ENCODE measurements around the gene ZDHHC17.
A peak's percentile ranks its signal among the peaks of the same experiment; 100 is the strongest.

The ZDHHC17 gene

DNA sequence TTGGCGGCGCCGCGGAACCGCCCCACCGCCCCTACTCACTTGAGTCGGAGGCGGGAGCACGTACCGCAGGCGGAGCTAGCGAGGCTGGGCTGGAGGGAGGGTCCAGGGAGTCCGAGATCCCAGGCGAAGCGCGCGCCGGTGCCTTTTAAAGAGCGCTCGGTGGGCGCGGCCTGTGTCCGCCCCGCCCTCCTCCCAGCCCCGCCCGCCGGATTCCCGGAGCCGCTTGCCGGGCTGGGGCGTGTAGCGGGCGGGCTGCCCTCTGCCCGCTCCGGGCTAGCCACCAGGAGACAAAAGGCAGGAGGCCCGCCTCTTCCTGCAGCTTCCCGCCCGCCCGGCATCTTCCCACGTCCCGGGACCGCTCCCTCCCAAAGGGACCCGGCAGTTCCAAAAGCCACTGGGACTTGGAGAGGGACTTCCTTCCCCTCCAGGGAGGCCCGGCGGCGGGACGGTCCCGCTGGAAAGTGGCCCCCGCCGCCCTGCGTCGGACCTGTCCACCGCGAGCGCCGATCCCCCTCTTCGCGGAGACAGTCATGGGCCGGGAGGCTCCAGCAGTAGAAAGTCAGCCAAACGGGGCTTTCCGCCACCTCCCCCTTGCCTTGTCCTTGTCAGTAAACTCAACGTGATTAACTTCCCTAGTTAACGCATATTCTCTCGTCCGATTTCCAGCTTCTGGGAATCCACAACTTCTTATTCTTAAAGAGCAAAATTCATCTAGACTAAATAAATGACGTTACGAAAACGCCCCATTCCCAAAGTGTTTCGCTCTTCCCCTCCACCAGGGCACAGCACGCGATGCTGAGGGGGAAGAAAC is 115.2 kb downstream of the ZDHHC17 start, which contains the start of gene CSRP2:
Gene CSRP2, minus strand, starts transcription at position 121 of the 811 bp plus-strand sequence. CDS start 12,759 bp downstream, outside the sequence.
- peak; percentile 87 for DNase-seq (ENCODE audit: low spot score)

DNA sequence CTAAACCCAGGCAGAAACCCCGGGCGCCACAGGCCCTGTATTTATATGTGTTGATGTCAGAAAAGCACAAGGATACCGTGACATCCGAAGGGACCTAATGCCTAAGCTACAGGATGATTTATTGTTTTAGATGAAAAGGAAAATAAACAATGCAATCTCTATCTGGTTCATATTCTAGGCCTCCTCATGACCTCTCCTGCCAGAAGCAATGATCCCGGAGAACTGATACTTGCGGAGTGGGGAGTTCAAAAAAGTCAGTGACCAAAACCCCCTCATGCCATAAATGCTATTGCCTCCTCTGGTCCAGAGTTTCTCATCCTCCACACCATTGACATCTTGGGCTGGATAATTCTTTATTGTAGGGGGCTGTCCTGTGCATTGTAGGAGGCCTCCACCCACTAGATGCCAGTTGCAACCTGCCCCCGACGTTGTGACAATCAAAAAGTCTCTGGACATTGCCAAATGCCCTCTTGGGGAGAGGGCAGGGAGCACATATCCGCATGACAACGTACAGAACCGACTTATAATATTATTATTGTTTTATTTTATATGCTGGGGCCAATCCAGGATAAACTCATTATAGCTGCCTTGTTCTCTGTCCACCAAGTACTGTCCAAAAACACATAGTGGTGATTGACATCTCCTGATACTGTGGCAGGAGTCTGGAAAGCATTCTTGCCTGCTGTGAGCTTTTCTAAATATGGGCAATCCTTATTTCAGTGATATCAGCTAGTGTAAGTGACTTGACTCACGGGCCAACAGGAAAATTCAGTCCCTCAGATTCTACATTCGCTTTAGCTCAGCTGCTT is 116.0 kb downstream of the ZDHHC17 start:
- no peak for DNase-seq (ENCODE audit: low spot score)

DNA sequence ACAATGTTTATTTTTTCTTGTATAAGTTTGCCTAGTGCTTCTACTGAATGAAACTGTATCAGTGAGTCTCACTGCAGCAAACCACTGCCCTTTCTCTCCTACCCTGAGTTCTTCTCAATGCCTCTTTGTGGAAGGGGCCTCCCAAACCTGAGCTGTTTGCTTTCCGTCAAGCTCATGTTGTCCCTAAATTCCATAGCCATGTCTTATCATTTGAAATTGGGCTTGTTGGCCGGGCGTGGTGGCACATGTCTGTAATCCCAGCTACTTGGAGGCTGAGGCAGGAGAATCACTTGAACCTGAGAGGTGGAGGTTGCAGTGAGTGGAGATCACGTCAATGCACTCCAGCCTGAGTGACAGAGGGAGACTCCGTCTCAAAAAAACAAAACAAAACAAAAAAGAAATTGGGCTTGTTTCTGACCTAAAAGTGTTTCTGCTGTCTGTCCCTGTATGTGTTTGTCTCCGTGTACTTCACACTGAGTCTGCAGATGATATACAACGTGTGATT is 116.7 kb downstream of the ZDHHC17 start:
- no peak for DNase-seq (ENCODE audit: low spot score)

DNA sequence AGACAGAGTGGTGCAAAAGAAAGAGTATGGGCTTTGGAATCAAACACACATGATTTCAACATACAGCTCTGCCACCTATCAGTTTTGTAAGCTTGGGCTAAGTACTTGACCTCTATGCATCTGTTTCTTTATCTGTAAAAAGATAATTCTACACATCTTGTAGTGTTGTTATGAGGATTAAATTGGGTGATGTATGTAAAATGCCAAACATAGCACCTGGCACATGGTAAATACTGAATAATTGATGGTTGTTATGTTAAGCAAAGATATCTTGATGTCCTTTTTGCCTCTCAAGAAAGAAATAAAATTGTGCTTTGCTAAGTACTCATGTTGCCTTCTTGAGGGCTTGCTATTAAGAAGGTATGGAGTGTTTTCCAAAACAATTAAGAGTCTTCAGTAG is 117.2 kb downstream of the ZDHHC17 start:
- no peak for DNase-seq (ENCODE audit: low spot score)

DNA sequence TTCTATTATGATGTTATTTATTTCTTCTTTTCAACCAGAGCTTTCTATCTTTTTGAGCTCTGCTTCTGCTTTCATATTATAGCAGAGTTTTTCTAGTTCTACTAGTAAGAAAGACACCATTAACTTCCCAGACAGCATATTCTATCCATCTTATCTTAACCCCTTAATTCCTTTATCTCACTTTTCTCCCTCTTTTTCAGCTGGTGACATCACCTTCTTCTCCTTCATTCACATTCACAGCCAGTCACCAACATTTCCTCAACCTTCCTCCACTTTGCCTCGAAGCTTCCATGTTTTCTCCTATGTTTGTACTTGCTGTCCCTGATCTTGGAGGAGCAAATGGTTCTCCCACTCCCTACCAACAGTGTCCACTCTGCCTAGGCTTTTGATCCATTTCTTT is 118.5 kb downstream of the ZDHHC17 start:
- no peak for DNase-seq (ENCODE audit: low spot score)

DNA sequence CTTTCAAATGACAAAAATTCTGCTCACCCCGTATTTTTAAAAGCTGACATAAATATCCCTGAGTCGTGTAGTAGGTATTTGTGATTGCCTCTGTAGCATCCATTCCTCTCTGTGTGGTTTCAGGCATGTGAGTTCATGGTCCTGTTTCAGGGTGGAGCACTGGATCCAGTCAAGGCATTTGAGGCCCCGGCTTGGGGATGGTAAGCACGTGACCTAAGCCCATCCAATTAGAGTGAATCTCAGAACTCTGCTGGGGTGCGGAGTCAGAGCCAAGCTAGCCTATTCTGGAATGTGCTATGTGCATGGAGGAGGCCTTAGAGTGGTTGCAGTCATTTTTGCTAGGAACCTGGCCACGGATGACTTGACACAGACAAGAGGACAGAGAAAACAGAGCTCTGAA is 119.2 kb downstream of the ZDHHC17 start:
- no peak for DNase-seq (ENCODE audit: low spot score)

DNA sequence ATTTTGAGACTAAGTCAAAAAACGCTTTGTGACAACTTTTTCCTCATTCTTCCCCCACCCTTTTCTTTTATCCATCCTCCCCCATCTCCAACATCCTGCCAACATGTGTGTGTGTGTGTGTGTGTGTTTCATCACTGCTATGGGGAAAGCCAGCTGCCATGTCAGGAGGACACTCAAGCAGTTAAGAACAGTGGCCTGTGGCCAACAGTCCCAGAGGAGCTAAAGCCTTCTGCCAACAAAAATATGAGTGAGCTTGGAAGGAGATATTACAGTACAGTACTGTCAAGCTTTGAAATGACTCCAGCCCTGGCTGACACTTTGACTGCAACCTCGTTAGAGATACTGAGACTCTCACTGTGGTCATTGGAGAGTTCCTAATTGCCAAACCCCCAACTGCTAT is 119.9 kb downstream of the ZDHHC17 start:
- no peak for DNase-seq (ENCODE audit: low spot score)

DNA sequence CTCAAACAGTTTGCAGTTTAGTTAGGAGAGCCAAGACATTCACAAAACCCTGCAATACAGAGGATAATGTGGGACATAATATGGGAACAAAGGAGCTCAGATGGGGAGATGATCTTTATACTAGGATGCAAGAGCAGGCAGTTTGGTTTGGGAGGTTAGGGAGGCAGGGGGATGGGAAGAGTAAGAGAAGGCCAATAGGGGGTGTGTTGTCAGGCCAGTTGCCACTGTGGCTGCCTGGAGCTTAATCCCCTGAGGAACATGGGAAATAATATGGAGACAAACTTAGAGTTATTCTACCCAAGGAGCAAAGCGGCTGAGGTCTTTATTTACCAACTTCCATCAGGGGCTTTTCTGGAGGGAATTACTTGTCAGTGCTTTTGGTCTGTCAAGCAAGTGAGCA is 124.9 kb downstream of the ZDHHC17 start:
- DNase-seq (ENCODE audit: low spot score), result no peak

DNA sequence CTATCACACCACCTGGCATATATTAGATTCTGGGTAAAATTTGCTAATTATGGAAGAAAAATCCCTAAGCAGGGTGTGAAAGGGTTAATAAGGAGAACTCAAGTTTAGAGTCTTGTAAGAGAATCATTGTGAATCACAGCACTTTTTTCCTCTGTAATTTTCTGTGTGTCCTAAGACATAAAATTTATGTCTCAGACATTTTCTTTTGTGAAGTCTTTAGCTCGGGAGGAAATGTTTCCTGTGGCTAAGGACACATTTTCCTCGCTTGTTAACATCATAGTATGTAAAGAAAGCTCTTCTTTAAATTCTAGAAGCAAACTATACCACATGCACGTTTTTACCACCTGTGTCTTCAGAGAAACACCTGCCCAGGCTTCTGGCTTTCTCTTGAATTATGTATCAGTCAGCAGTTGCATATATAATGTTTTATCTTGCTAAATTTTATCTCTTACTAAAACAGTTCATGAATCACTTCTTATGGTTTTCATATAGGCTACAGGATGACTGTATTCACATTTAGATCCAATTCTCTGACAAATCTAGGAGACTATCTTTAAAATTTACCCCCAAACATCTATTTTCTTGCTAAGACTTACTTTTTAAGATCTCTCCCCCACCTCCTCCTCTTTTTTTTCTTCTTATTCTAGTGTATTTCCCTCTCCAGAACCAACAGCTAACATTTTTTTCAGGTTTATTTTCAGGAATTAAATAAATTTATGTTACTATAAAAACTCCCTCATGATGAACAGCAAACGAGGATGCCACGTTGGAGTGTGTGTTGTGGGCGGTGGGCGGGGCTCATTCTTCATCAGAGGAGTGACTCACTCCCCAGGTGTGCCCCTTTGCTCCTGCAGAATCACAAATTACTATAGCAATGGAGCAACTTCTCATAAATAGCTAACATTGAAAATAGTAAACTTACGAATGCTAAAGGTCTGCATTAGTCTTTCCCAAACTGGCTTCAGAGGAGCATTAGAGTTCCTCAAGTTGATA is 126.5 kb downstream of the ZDHHC17 start:
- DNase-seq (ENCODE audit: low spot score), result no peak

DNA sequence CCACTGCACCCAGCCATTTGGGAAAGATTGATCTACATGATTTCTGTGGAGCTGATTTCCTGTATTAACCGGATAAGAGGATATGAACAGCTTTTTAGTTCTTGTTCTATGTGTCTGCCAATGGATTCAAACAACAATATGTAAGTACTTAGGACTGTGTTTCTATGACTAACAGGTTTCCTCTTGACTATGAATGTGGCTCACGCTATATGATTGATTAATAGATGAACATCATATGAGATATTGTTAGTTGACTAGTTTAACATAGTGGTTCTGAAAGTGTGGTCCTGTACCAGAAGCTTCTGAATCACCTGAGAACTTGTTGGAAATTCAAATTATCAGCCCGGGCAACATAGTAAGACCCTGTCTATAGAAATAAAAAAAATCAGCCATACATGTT is 127.7 kb downstream of the ZDHHC17 start:
- DNase-seq (ENCODE audit: low spot score), result no peak

DNA sequence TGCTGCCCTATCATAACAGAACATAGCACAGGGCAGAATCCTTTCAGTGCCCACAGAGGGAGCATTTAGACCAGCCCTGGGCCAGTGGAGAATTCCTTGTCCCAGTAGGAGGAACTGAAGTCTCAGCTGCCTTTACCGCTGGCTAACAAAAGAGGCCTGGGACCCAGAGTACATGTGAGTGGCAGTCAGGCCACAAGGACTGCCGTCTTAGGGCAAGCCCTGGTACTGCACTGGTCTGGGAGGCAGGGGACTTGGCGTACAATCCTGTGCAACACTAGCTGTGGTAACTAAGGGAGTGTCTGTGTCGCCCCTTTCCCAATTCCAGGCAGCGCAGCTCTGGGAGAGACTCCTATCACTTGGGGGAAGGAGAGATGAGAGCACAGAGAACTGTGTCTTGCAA is 131.9 kb downstream of the ZDHHC17 start:
- no peak for DNase-seq (ENCODE audit: low spot score)

DNA sequence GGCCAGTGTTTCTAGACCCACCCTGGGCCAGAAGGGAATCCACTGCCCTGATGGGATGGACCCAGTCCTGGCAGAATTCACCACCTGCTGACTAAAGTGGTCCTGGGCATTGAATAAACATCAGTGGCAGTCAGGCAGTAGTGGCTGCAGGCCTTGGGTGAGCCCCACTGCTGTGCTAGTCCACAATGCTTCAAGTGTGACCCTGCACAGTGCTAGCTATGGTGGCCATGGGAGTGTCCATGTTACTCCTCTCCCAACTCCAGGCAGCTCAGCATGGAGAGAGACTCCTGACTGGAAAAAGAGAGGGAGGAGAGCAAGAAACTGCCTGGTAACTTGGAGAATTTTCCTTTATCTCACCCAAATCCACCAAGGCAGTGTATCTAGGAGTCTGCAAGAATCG is 132.4 kb downstream of the ZDHHC17 start:
- DNase-seq (ENCODE audit: low spot score), result no peak

DNA sequence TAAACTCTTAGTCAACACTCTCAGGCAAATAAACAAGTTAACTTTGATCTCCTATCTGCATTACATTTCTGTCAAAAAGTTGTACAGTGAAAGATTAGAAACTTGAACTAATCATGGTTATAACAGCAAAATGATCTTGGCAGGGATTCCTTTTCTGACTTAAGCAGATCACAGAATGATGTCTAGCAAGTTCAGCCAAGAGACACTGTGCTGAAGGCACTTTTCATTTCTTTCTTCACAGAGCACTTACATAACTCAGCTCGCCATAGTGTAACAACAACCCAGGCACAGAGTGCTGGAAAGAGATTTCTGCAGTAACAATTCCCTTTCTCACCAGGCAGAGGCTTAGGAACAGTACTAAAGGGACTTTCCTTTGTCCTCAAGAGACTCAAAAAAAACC is 134.5 kb downstream of the ZDHHC17 start:
- no peak for DNase-seq (ENCODE audit: low spot score)

DNA sequence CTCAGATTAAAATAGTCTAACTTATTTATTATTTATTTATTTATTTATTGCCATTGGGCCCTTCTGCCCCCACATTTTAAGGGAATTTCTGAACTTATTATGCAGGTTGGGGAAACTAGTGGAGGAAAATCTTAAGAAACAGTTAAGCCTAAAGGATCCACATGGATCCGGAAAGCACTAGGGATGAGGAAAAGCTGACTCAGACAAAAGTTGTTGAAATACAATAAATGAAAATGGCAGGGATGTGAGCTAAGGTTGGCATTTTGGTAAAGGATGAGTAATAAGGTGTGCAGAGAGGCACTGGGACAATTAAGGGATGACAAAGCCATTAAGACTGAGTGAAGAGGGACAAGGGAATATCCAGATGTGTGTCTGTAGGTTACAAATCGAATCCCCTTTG is 135.6 kb downstream of the ZDHHC17 start:
- no peak for DNase-seq (ENCODE audit: low spot score)

DNA sequence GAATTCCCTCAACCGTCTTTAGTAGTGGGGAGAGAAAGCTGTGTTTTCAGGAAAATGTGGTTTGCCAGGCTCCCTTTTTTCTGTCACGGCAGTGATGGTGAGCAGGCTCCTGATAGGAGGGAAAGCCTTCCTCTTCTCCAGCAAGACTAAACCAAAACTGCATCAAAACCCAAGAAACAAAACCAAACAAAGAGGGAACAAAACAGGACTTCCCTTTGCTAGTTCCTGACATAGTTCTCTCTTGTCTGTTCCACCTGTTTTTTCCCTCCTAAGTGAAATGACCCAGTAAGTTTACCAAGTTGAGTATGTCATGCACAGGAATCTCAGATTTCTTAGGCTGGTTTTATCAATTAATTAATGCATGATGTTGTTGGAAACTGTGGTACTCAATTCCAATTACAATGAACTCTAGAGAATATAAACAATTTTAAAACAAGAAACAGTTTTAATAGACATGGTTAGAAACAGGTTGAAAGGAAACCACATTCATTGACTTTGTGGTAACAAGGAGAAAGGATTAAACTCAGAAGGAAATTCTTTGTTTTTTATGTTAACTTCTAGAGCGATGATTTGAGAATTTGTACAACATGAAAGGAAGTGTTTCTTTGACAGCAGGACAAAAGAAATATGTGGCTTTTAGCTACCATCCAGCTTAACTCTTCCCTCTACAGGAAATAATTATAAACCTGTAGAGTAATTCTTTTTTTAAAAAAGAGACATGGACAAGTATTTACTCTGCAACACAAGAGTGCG is 137.9 kb downstream of the ZDHHC17 start:
- DNase-seq (ENCODE audit: low spot score), result no peak
